Mucosa of stomach (tissue), 1 donor: ENCODE results near the gene SLC25A46.
"Not testable (repeated sequence)": the region's sequence is repeated elsewhere in the genome, so short reads cannot be mapped to it uniquely, and the experiment has no call there.

Source experiments
- H3K27me3 ChIP-seq: one replicate; pipeline ENCODE4 v1.7.0; 2013; ENCODE audit warnings: mild to moderate bottlenecking, low read length; ENCODE audit not compliant: control insufficient read depth, insufficient read depth
- H3K36me3 ChIP-seq: one replicate; pipeline ENCODE4 v1.7.0; 2013; ENCODE audit warnings: low read length; ENCODE audit not compliant: control insufficient read depth, insufficient read depth
- H3K4me1 ChIP-seq: one replicate; pipeline ENCODE4 v1.7.0; 2013; ENCODE audit warnings: mild to moderate bottlenecking, low read length; ENCODE audit not compliant: control insufficient read depth, insufficient read depth
- H3K4me3 ChIP-seq: one replicate; pipeline ENCODE4 v1.7.0; 2013; ENCODE audit warnings: low read length
- H3K9ac ChIP-seq: one replicate; pipeline ENCODE4 v1.7.0; 2013; ENCODE audit warnings: mild to moderate bottlenecking, low read length, moderate library complexity
- H3K9me3 ChIP-seq: one replicate; pipeline ENCODE4 v1.7.0; 2013; ENCODE audit warnings: mild to moderate bottlenecking, low read length, moderate library complexity; ENCODE audit not compliant: control insufficient read depth
- donor health status: Pancreatic carcinoma.

SLC25A46 gene

DNA sequence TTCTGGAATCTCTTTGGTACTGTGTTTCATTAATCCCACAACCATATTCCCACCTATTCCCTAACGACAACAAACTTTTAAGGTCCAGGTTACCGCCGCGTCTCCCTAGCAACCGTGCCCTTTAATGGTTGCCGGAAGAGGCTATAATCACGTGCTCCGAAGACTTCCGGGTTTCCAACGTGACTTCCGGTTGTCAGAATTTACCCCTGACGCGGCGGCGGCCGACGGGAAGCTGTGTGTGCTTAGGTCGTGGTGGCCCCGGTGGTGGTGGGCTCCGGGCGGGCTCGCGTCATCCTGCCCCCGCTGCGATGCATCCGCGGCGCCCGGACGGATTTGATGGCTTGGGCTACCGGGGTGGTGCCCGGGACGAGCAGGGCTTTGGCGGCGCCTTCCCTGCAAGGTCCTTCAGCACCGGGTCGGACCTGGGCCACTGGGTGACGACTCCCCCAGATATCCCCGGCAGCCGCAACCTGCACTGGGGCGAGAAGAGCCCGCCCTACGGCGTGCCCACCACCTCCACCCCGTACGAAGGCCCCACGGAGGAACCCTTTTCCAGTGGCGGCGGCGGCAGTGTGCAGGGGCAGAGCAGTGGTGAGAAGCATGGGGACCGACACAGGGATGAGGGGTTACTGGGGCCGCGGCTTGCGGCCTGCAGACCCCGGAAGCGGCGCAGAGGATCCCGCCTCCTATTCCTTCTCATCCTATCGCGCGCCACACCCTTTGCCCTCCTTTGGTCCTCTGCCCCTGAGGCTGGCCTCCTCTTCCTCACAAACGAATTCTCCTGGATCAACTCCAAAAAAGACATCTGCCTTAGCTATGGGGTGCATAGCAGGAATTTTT, at the start of gene SLC25A46:
SLC25A46 (plus strand) TSS at position 196 of the 840 bp plus-strand sequence; CDS start at position 309, 113 bp downstream.
- Histone ChIP-seq H3K36me3 (no peaks in the 10 kb centered on the region), H3K4me1 (peaks cover 9% of the 10 kb centered on the region), H3K27me3 (no peaks in the 10 kb centered on the region), H3K4me3 (peak within 1 kb of the TSS; percentile 39), H3K9me3 (no peaks in the 10 kb centered on the region), H3K9ac (peak within 1 kb of the TSS; percentile 75)

GRCh38 chr5:110690587-110690986, 48.2 kb upstream of the SLC25A46 start:
- H3K4me1 ChIP-seq, H3K9me3 ChIP-seq, H3K9ac ChIP-seq, H3K4me3 ChIP-seq, H3K27me3 ChIP-seq, H3K36me3 ChIP-seq: not testable (repeated sequence)

- not testable (repeated sequence) for H3K36me3 ChIP-seq, H3K4me3 ChIP-seq, H3K27me3 ChIP-seq, H3K9ac ChIP-seq, H3K4me1 ChIP-seq, H3K9me3 ChIP-seq
Measured at GRCh38 chr5:110692669-110693068, 46.1 kb upstream of the SLC25A46 start.

GRCh38 chr5:110702300-110702699, 36.5 kb upstream of the SLC25A46 start:
- Histone ChIP-seq H3K36me3 (no peaks in the 10 kb centered on the region), H3K9me3 (no peaks in the 10 kb centered on the region), H3K27me3 (no peaks in the 10 kb centered on the region), H3K4me1 (no peaks in the 10 kb centered on the region), H3K9ac (no peak overlapping the region), H3K4me3 (no peak overlapping the region)

DNA sequence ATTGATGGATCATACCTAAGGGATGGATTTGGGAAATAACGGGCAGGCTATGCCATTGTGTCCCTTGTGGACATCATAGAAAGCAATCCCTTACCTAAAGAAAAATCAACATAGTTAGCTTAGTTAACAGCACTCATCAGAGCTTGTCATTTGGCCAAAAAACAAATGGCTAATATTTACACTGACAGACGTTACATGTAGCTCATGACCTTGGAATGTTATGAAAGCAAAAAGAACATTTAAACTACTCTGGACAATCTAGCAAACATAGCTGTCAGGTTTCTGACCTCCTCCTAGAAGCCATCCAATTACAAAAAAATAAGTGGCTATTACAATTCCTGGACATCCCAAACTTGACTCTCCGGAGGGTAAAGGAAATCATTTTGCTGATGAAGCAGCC, 36.1 kb upstream of the SLC25A46 start:
- no peaks in the 10 kb centered on the region for H3K27me3 ChIP-seq
- no peaks in the 10 kb centered on the region for H3K36me3 ChIP-seq
- no peak overlapping the region for H3K4me3 ChIP-seq
- no peak overlapping the region for H3K9ac ChIP-seq
- H3K9me3 ChIP-seq, result no peaks in the 10 kb centered on the region
- H3K4me1 ChIP-seq, result no peaks in the 10 kb centered on the region

DNA sequence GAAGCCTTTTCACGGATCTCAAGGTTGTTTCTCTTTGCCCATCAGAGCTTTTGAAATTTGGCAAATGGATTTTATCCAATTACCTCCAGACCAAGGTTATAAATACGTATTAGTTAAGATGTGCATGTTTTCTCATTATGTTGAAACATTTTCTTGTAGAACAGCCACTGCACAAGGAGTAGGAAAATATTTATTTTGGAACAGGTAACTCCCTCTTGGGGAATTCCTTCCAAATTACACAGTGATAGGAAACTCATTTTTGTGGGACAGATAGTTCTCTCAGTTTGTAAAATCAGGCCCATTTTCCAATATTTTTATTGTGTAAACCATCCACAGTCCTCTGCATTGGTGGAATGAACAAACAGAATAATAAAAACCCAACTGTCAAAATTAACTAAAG, 35.3 kb upstream of the SLC25A46 start:
- H3K9ac ChIP-seq, result no peak overlapping the region
- no peaks in the 10 kb centered on the region for H3K36me3 ChIP-seq
- H3K9me3 ChIP-seq, result no peaks in the 10 kb centered on the region
- H3K4me3 ChIP-seq, result no peak overlapping the region
- no peaks in the 10 kb centered on the region for H3K4me1 ChIP-seq
- H3K27me3 ChIP-seq, result no peaks in the 10 kb centered on the region

DNA sequence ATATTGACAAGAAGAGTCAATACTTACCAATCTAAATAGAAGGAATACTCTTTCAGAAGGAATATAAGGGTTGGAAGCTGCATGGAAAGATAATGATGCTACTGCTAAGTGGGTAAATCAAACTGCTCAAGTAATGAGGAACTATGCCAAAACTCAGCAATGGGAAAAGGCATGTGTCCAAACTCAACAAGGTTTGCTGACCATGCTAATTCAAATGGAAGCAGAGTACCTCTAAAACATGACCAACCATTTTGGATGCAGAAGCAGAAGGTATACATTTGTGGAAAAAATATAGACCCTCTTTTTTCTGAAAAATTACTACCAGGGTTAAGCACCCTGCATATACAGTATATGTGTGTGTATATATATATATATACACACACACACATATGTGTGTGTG, 33.5 kb upstream of the SLC25A46 start:
- H3K9me3 ChIP-seq, result no peaks in the 10 kb centered on the region

GRCh38 chr5:110707260-110707844, 31.5 kb upstream of the SLC25A46 start:
- no peaks in the 10 kb centered on the region for H3K27me3 ChIP-seq
- no peak overlapping the region for H3K4me3 ChIP-seq
- no peaks in the 10 kb centered on the region for H3K36me3 ChIP-seq
- no peaks in the 10 kb centered on the region for H3K4me1 ChIP-seq
- H3K9ac ChIP-seq, result no peak overlapping the region
- no peaks in the 10 kb centered on the region for H3K9me3 ChIP-seq

More for the DNA sequence above, 33.5 kb upstream of the SLC25A46 start:
- Histone ChIP-seq H3K36me3 (no peaks in the 10 kb centered on the region), H3K4me1 (no peaks in the 10 kb centered on the region), H3K9ac (no peak overlapping the region), H3K4me3 (no peak overlapping the region), H3K27me3 (no peaks in the 10 kb centered on the region)

- no peaks in the 10 kb centered on the region for H3K27me3 ChIP-seq
- no peak overlapping the region for H3K4me3 ChIP-seq
- no peak overlapping the region for H3K9ac ChIP-seq
- no peaks in the 10 kb centered on the region for H3K9me3 ChIP-seq
- no peaks in the 10 kb centered on the region for H3K4me1 ChIP-seq
- no peaks in the 10 kb centered on the region for H3K36me3 ChIP-seq
Measured at GRCh38 chr5:110716247-110717245, 22.3 kb upstream of the SLC25A46 start.

GRCh38 chr5:110718311-110718710, 20.5 kb upstream of the SLC25A46 start:
- no peaks in the 10 kb centered on the region for H3K9me3 ChIP-seq
- no peaks in the 10 kb centered on the region for H3K4me1 ChIP-seq
- H3K36me3 ChIP-seq, result no peaks in the 10 kb centered on the region
- no peak overlapping the region for H3K9ac ChIP-seq
- no peaks in the 10 kb centered on the region for H3K27me3 ChIP-seq
- H3K4me3 ChIP-seq, result no peak overlapping the region

GRCh38 chr5:110726249-110727024, 12.4 kb upstream of the SLC25A46 start, which contains the start of gene TMEM232:
TMEM232 (minus strand) TSS chr5:110726671; CDS start chr5:110667352, 59,319 bp downstream.
- no peaks in the 10 kb centered on the region for H3K4me1 ChIP-seq
- no peaks in the 10 kb centered on the region for H3K36me3 ChIP-seq
- no peaks in the 10 kb centered on the region for H3K9me3 ChIP-seq
- H3K4me3 ChIP-seq, result peak within 1 kb of the TSS; percentile 93
- H3K9ac ChIP-seq, result peak within 1 kb of the TSS; percentile 63
- H3K27me3 ChIP-seq, result no peaks in the 10 kb centered on the region
